Stimulated activated CD4-positive, alpha-beta T cell treated with anti-CD3 and anti-CD28 coated beads, Interleukin-2, amount 100 ng/mL, for 48 hours (primary cell): Measurements from ENCODE around the gene NUDT21.
"Not testable (repeated sequence)": the region's sequence is repeated elsewhere in the genome, so short reads cannot be mapped to it uniquely, and the experiment has no call there.

Experiments used
- DNase-seq, 2 donors: peaks; one replicate each; pipeline ENCODE4 v3.0.0-alpha.2; 2020

Gene NUDT21

DNA sequence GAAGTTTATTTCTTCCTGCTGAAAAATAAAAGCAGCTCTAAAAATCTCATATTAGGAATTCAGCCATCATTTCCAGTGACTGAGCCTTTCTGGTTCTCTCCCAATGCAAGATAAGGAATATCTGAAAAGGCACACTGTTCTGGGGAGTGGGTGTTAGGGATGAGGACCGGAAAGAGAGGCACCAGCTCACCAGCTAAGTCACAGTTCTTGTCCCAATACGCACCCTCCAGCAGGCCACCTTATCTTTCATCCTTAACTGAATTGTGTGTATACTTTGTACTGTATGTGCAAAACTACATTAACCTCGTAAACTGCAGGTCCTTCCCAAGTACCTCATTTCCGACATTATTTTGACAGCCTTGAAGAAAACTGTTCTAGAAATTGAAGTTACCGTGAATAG is 36.8 kb downstream of the NUDT21 start:
- DNase-seq, result no peak

DNA sequence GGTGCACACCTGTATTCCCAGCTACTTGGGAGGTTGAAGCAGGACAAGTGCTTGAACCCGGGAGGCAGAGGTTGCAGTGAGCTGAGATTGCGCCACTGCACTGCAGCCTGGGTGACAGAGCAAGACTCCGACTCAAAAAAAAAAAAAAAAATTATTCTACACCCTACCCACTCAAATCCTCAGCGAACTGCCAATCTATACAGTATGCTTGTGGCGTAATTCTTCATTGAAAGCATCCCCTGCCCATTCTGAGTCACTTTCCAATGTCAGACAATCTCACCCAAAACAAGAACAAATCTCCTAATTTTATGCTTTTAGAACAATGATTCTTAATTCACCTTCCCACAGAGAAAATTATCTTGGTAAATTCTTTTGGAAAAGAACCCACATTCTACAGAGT is 37.8 kb downstream of the NUDT21 start:
- DNase-seq, result no peak

DNA sequence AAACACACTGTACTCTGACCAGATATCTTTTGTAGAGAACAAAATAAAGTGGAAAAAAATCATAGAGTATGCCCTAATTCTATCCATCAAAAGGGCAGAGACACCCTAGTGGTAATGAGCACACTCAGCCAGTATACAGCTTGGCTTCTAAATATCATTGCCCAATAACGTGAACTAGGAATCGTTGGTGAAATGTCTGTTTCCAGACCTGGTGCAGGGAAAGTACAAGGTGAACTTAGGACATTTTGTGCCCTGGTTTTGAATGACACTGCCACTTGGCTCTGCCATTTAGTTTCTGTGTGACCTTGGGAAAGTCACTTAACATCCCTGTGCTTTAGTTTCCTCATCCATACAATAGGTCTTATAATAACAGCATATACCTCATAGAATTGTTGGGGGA is 39.5 kb downstream of the NUDT21 start:
- DNase-seq, result no peak

DNA sequence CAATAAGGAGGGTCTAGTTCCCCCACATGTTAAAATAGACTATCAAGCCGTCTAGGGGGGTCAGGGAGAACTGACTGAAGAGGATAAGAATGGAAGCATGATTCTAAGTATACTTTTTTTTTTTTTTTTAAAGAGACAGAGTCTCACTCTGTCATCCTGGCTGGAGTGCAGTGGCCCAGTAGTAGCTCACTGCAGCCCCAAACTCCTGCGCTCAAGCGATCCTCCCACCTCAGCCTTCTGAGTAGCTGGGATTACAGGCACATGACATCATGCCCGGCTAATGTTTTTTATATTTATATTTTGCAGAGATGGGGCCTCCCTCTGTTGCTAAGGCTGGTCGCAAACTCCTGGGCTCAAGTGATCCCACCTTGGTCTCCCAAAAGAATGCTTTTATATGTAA is 40.0 kb downstream of the NUDT21 start:
- DNase-seq, result no peak

DNA sequence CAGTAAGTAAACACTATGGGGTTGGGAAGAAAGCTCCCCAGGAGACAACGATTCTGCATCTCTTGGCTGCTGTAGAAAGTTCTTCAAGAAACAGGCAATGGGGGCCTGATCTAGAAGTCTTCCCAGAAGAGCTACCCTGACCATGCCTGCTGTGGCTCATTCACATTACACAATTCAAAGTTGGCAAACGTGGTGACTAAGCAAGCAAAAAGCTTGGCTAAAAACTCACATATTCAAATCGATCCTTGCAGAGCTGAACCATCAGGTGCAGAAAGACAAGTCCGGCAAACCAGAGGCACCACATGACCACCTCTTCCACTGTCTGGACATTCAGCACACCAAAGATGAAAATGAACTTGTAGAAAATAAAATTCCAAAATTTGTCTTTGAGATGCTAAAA is 41.9 kb downstream of the NUDT21 start:
- no peak for DNase-seq

DNA sequence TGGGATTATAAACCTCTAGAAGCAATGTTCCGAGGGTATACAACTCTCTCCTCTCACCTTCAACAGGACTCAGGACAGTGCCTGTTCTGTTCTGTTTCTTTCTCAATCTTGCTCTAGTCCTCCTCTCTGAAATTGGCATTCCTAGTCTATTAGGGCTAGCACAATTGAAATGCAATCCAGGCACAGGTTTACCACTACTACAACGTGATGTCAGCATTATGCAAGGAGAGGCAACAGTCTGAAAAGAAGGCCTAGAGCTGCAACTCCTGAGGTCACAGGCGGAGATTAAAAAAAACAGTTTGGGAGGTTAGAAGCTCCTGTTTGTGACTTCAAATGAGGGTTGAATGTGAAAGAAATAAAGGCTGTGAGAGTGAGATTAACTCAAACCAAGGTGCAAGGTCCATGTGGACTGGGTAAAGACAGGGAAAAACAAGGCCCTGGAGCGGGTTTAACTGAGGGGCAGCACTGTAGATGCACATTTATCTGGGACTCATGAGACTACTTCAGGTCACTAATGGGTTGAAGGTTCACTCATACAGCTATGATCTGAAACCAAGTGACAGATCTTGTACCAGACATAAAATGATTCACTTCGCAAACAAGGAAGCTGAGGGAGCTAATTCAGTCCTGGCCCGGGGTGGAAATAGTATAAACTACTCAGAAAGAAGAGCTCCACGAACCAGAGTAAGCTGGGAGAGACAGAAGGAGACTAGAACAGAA is 42.6 kb downstream of the NUDT21 start:
- DNase-seq, result no peak

DNA sequence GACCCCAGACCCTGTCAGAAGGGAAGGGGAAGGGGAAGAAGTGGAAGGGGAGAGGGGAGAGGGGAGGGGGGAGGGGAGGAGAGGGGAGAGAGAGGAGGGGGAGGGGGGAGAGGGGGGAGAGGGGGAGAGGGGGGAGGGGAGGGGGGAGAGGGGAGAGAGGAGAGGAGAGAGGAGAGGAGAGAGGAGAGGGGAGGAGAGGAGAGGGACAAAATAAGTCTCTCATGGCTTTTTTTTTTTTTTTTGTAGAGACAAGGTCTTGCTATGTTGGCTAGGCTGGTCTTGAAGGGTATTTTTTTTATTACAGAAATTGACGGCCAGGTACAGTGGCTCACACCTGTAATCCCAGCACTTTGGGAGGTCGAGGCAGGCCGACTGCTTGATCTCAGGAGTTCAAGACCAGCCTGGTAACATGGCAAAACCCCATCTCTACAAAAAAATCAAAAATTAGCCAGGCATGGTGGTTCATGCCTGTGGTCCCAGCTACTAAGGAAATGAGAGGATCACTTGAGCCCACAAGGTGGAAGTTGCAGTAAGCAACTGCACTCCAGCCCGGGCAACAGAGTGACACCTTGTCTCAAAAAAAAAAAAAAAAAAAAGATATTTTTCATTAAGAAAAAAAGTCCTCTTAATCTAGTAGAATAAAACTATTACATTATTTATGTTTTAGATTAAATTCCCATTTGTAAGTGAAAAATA is 45.0 kb downstream of the NUDT21 start:
- DNase-seq, result no peak

DNA sequence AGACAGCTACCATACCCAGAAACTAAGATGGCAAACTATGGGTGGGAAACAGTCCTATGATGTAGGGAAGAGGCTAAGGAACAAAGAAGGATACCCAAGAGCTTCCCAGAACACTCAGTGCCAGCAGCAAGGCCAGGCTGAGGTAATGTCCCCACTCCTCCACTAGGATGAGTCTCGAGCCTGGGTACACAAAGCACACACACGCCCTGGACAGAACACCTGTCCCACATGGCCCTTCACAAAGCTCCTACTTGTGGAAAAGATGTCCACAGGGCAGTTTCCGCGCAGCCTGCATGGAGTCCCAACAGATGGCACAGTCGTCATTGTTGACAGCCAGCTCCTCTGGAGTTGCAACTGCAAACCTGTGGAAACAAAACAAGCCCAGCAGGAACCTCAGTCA is 49.6 kb downstream of the NUDT21 start:
- no peak for DNase-seq

DNA sequence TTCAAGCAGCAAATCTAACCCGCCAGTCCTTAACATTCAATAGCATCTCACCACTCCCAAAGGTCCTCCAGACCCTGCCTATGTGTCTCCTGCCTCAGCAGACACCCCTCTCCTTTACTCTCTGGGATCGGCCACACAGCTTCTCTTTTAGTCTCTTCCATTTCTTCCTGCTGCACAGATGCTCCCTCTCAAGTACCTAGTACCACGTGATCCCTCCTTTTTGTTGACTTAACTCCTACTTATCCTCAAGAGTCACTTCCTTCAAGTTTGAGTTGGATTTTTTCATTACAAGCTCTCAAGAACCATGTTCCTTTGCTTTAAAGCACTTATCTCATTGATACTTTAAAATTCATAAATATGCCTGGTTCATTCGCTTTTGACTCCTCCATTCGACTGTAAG is 50.7 kb downstream of the NUDT21 start:
- no peak for DNase-seq

DNA sequence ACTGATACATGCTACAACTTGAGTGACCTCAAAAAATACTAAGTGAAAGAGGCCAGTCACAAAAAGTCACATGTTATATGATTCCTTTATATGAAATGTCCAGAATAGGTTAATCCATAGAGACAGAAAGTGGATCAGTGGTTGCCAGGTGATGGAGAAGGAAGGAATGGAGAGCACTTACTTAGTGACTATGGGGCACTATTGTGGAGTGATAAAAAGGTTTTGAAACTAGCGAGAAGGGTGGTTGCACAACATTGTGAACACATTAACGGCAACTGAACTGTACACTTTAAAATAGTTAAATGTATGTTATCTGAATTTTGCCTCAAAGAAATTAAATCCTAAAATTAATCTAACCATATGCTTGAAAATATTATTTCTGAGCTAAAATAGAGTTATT is 51.6 kb downstream of the NUDT21 start:
- no peak for DNase-seq

DNA sequence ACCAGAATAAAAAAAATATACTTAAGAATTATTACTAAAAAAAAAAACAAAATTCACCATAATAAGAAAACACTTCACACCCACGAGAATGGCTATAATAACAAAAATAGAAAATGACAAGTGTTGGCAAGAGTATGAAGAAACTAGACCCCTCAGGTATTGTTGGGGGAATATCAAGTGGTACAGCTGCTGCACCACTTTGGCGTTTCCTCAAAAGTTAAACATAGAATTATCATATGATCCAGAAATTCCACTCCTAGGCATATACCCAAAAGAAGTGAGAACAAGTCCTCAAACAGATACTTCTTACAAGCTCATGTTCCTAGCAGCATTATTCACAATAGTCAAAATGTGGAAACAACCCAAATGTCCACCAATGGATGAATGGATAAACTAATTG is 52.1 kb downstream of the NUDT21 start:
- DNase-seq, result no peak

DNA sequence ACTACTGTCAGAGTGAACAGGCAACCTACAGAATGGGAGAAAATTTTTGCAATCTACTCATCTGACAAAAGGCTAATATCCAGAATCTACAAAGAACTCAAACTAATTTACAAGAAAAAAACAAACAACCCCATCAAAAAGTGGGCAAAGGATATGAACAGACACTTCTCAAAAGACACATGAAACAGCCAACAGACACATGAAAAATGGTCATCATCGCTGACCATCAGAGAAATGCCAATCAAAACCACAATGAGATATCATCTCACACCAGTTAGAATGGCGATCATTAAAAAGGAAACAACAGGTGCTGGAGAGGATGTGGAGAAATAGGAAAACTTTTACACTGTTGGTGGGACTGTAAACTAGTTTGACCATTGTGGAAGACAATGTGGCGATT is 54.4 kb downstream of the NUDT21 start:
- DNase-seq, result not testable (repeated sequence)

DNA sequence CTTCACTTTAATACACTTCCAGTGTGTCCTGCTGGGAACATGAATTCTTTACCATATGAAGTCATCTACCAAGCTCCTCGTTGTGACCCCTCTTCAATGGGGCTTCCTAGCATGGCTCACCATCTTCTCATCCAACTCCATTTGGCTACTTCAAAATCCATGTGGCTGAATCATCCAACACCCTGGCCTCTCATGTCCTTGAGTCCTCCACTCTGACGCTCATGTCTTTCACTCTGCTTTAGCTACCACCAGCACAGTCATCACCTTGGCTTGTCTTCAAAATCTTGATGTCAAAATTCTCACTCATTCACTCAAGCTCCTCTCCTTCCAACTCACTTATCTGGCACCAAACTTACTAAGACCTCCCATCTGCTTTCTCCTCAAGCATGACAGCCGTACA is 61.6 kb downstream of the NUDT21 start:
- DNase-seq, result no peak

DNA sequence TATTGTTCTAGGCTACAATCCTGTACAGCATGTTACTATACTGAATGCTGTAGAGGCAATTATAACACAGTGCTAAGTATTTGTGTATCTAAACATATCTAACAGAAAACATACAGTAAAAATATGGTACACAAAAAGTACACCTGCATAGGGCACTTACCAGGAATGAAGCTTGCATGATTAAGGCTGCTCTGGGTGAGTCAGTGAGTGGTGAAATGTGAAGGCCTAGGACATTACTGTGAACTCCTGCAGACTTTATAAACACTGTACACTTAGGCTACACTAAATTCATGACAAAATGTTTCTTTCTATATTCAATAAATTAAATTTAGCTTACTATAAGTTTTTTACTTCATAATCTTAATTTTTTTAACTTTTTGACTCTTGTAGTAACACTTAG is 62.9 kb downstream of the NUDT21 start:
- no peak for DNase-seq

DNA sequence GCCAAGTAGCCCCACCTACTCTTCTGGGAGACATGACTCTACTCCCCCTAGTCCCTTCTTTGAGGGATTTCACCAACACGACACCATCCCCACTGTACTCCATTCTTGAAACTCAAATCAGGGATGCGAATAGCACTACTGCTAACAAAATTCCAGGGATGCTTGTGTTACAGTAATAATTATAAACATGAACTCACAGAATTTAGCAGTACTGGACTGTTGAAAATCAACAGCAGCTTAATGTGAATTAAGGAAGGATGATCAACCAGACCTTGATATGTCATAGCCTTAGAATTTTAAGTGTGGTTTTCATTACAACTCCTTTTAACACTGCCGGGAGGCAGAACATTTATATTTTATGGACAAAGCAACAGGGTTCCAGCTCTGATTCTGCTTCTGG is 63.7 kb downstream of the NUDT21 start:
- no peak for DNase-seq

DNA sequence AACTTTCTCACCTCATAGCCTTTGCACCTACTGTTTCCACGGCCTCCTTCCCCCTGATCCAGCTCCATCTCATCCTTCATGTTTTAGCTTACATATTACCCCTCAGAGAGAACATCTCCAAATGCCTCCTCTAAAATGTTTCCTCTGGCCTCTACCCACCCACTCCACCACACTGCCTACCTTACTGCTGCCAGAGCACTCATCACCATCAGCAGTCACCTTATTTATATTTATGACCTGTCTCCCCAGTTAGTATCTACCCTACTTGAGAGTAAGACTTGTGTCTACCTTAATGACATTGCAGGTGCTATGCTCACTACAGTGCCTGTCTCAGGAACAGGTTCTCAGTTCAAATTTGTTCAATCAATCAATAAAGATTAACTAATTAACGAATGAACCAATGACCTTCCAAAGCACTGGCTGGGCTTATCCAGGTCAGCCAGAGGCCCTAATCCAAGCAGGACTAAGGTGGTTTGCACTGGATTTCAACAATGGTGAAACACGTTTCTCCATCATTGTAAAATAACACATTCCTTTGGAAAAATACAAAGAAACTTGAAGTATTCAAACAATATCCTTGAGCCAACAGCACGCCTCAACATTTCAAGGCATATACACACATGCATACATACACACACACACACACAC is 66.9 kb downstream of the NUDT21 start:
- no peak for DNase-seq

DNA sequence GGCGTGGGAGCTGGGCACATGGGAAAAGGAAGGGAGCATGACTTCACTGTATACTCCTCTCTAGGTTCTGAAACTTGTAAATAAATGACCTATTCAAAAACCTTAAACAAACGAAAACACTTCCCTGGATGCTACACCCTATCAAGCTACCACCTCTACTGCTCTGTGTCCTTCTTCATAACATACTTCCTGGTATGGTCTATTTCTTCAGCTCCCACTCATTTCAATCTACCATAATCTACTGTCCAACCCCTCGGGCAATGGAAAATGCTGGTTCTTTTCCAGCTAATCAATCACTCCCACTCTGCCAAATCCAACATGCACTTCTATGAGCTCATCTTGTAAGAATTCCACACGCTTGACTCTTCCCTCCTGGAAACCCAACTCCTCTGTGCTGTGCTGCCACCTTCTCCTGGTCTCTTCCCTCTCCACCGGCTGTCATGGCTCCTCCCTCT is 68.2 kb downstream of the NUDT21 start:
- DNase-seq, result no peak

DNA sequence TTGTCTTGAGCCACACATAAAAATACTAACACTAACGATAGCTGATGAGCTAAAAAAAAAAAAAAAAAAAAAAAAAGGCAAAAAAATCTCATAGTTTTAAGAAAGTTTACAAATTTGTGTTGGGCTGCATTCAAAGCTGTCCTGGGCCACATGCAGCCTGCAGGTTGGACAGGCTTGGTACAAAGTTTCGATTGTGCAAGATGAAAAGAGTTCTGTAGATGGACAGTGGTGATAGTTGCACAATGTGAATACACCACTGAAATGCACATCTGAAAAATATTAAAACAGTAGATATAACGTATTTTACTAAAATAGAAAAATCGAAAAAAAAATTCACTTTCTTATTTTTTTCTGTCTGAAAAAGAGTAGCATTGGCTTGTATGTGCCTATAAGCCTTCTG is 68.7 kb downstream of the NUDT21 start:
- DNase-seq, result no peak

DNA sequence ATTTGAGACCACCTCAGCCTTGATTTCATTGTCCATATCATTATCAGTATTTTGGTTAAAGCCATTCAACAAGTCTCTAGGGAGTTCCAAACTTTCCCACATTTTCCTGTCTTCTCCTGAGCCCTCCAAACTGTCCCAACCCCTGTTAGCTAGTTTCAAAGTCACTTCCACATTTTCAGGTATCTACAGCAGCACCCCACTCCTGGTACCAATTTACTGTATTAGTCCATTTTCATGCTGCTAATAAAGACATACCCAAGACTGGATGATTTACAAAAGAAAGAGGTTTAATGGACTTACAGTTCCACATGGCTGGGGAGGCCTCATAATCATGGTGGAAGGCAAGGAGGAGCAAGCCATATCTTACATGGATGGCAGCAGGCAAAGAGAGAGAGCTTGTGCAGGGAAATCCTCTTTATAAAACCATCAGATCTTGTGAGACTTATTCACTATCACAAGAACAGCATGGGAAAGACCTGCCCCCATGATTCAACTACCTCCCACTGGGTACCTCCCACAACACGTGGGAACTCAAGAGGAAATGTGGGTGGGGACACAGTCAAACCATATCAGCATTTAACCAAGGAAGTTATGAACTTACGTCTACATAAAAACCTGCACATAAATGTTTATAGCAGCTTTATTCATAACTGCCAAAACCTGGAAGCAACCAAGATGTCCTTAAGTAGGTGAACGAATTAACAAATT is 70.2 kb downstream of the NUDT21 start:
- not testable (repeated sequence) for DNase-seq
